H1 (cell line): ENCODE results near the gene IL36B. TPM values are rescaled to one million over a fixed set of nuclear protein-coding genes. Genes with fewer than 3 reads are reported as not detected.

Experiments used
- PHF8 ChIP-seq: fragments of 200-600 bp; sonication (generic); conservative IDR thresholded peaks from 2 replicates; pipeline ENCODE4 v1.7.1; 2012; ENCODE audit warnings: low read depth, mild to moderate bottlenecking, inconsistent platforms, low read length, moderate library complexity
- polyA plus RNA-seq, 7 experiments: library from polyadenylated mRNA; depleted of rRNA in 3 of 7; stranded (reverse) in 5 of 7; unstranded in 2 of 7; fragments of >200 nt in 5 of 7; fragments of 200-250 nt in 2 of 7; gene quantifications; 1 replicate in 5 of 7; 2 replicates in 1 of 7; 4 replicates in 1 of 7; pipeline versions ENCODE4 v1.2.1 to v1.2.3, GENCODE V29; 2011 to 2013; ENCODE audit warnings: missing spikeins in 2 of 7, mixed read lengths in 2 of 7
- total RNA-seq: library from RNA; stranded (reverse); fragmentation: NEBNext Ultra II Directional; extraction: Animal tissue kit (Norgen Biotek cat#: 25700); gene quantifications from 2 replicates; pipeline ENCODE4 v1.2.1, GENCODE V29; 2021

IL36B gene
- total and polyA plus RNA-seq, 2 of the 8 experiments (the other 6 are each of a cell fraction or from before 2014, with no cell fraction given), result not detected

GRCh38 chr2:113015655-113016054, 37.0 kb downstream of the IL36B start (continued):
- TF ChIP-seq PHF8, result no peak
